Activated CD8-positive, alpha-beta T cell treated with anti-CD3 and anti-CD28 coated beads, Interleukin-2, amount 10 ng/mL, durations not matched to agents 7 days and 5 days (primary cell): Measurements from ENCODE around the gene SCYGR3. TPM values are rescaled to one million over a fixed set of nuclear protein-coding genes. Genes with fewer than 3 reads are reported as not detected.

Source experiments
- ATAC-seq: fragments of 150-1000 bp; cut with Tn5 transposase; one replicate; pipeline ENCODE4 v1.10.0; 2021; ENCODE audit warnings: moderate library complexity
- CTCF ChIA-PET: fragments of 350-600 bp; sonication (Branson Sonifier 250); formaldehyde crosslinking; loops from one replicate; lab custom pipeline; 2021; ENCODE audit warnings: antibody characterized with exemption; lab: Charles Lee
- POLR2A ChIA-PET: fragments of 350-600 bp; sonication (Branson Sonifier 250); formaldehyde crosslinking; loops from one replicate; lab custom pipeline; 2021; ENCODE audit warnings: antibody characterized with exemption; lab: Charles Lee
- DNase-seq: peaks from one replicate; pipeline ENCODE4 v3.0.0-alpha.2; 2020
- H3K27ac Mint-ChIP-seq: one replicate; pipeline ENCODE4 v1.8.0; 2021; ENCODE audit warnings: mild to moderate bottlenecking, mixed read lengths
- H3K27me3 Mint-ChIP-seq: one replicate; pipeline ENCODE4 v1.8.0; 2021; ENCODE audit warnings: low read depth, mixed read lengths
- H3K36me3 Mint-ChIP-seq: one replicate; pipeline ENCODE4 v1.8.0; 2021; ENCODE audit warnings: low read depth, mixed read lengths
- H3K4me1 Mint-ChIP-seq: one replicate; pipeline ENCODE4 v1.8.0; 2021; ENCODE audit warnings: low read depth, mixed read lengths
- H3K4me3 Mint-ChIP-seq: one replicate; pipeline ENCODE4 v1.8.0; 2021; ENCODE audit warnings: mild to moderate bottlenecking, mixed read lengths
- H3K9me3 Mint-ChIP-seq: one replicate; pipeline ENCODE4 v1.8.0; 2022; ENCODE audit warnings: mixed read lengths; ENCODE audit not compliant: insufficient read depth
- total RNA-seq, 2 experiments: library from RNA; stranded (reverse); gene quantifications; one replicate each; pipeline ENCODE4 v1.2.3, GENCODE V29; 2021

SCYGR3 gene
- total RNA-seq, 2 experiments from 2014 or later, result not detected

DNA sequence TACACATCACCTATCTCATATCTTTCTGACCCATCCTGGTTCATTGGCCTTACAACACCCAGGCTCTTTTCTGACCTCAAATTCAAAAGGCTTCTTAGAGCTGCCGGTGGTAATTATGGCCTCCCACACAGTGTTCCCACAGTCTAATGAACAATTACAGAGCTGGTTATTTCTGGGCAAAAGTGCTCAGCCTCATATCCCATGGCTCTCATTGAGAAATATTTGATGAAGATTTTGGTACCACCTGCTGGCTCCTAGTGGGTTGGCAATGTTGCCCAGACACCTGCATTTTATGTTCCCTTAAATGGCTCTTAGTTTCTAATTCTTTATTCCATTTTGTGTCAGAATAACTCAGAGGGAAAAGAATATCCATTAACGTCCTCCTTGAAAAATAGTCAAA, 36.0 kb downstream of the SCYGR3 start:
- H3K27me3 Mint-ChIP-seq, result peaks cover 34% of the 10 kb centered on the region
- no peak overlapping the region for H3K27ac Mint-ChIP-seq
- CTCF ChIA-PET, result interaction anchor here (0.7 to 1.6 kb wide), 3 partner anchors 24 to 173 kb away, joined by 3 to 4 read pairs (median 3); no protein-coding TSS in a partner anchor

DNA sequence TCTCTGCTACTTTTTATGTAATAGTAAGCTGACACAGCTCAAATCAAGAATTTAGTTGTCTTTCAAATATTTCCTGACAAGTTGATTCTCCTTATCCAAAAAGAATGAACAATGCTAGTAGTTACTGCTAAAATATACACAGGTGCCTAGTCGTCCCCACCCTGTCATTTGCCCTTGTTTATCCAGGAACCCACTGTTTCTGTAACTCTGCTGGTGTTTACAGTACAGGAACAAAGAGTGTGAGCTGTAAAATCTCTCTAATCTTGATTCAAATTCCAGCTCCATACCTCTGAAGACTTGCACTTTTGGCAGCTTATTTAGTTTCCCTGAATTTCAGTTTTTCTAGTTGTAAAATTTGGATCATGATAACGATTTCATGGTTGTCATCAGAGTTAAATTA, 37.1 kb downstream of the SCYGR3 start:
- peaks cover 37% of the 10 kb centered on the region for H3K27me3 Mint-ChIP-seq
- H3K4me1 Mint-ChIP-seq, result no peaks in the 10 kb centered on the region
- peaks cover 6% of the 10 kb centered on the region for H3K9me3 Mint-ChIP-seq
- no peak overlapping the region for H3K27ac Mint-ChIP-seq
- DNase-seq (no peak), ATAC-seq (no peak)
- H3K4me3 Mint-ChIP-seq, result no peak overlapping the region
- POLR2A ChIA-PET, result no interaction called here
- CTCF ChIA-PET, result no interaction called here
- no peaks in the 10 kb centered on the region for H3K36me3 Mint-ChIP-seq

More for the DNA sequence above, 36.0 kb downstream of the SCYGR3 start:
- Mint-ChIP-seq H3K9me3 (peaks cover 10% of the 10 kb centered on the region), H3K4me3 (no peak overlapping the region), H3K4me1 (no peaks in the 10 kb centered on the region), H3K36me3 (no peaks in the 10 kb centered on the region)
- no peak for ATAC-seq
- no peak for DNase-seq
- POLR2A ChIA-PET, result no interaction called here

DNA sequence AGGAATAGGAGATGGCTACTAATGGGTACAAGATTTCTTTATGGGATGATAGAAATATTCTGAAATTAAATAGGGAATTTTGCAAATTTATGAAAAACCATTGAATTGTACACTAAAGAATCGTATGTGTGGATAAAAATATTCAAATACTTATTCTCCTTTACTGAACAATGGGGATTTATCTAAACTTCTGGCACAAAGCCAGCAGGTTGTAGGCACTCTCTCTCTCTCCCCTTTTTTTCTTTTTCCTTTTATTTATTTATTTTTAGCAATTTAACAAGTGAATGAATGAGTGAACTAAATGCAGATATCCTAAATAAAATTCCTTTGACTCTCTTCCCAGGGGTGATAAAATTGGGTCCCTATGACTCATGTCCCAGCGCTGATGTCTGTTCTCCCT, 37.8 kb downstream of the SCYGR3 start:
- CTCF ChIA-PET, result no interaction called here

DNA sequence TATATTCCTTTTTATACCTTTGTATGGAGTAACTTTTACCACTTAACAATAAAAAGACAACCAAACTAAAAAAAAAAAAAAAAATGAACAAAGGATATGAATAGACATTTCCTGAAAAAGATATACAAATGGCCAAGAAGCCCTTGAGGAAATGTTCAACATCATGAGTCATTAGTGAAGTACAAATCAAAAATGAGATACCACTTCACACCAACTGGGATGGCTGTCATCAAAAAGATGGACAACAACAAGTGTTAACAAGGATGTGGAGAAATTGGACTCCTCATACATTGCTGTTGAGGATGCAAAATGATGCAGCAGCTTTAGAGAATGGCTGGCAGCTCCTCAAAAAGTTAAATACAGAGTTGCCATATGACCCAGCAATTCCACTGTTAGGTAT, 38.5 kb downstream of the SCYGR3 start:
- ATAC-seq (no peak), DNase-seq (no peak)
- Mint-ChIP-seq H3K4me1 (no peaks in the 10 kb centered on the region), H3K4me3 (no peak overlapping the region), H3K27ac (no peak overlapping the region), H3K27me3 (peaks cover 31% of the 10 kb centered on the region), H3K36me3 (no peaks in the 10 kb centered on the region), H3K9me3 (no peaks in the 10 kb centered on the region)
- POLR2A ChIA-PET, result no interaction called here
- CTCF ChIA-PET, result no interaction called here

More for the DNA sequence above, 37.8 kb downstream of the SCYGR3 start:
- no peaks in the 10 kb centered on the region for H3K4me1 Mint-ChIP-seq
- no peak overlapping the region for H3K27ac Mint-ChIP-seq
- POLR2A ChIA-PET, result no interaction called here
- peaks cover 34% of the 10 kb centered on the region for H3K27me3 Mint-ChIP-seq
- no peaks in the 10 kb centered on the region for H3K9me3 Mint-ChIP-seq
- H3K4me3 Mint-ChIP-seq, result no peak overlapping the region
- no peak for DNase-seq
- no peaks in the 10 kb centered on the region for H3K36me3 Mint-ChIP-seq
- no peak for ATAC-seq

DNA sequence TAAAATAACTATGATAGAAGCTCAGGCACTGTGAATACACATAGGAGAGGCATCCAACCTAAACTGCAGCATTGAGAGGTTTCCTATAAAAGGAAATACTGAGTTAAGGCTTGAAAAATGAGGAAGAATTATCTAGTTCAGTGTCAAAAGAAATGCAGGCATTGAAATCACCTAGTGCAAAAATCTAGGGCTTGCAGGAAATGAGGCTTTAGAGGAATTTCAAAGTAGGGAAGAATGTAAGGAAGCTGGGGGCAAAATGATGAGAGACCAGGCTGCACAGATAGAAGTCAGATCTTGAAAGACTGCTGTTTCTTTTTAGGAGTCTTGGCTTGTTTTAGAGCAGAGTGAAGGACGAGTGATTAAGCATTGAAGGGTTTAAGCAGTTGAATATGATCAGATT, 44.0 kb downstream of the SCYGR3 start:
- no peak overlapping the region for H3K4me3 Mint-ChIP-seq
- no peak overlapping the region for H3K27ac Mint-ChIP-seq
- H3K9me3 Mint-ChIP-seq, result no peaks in the 10 kb centered on the region

DNA sequence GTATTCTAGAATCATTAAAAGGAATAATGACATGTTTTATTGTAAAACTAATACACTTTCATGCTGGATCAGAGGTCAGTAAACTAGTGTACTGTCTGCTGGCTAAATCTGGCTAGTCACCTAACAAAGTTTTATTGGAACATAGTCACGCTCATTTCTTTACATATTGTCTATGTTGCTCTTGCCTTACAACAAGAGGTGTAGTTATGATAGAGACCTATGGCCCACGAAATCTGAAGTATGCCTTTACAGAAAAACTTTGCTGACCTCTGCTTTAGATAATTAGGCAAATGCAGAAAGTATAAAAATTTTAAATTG, 45.8 kb downstream of the SCYGR3 start:
- peaks cover 5% of the 10 kb centered on the region for H3K27me3 Mint-ChIP-seq
- CTCF ChIA-PET, result no interaction called here

More for the DNA sequence above, 44.0 kb downstream of the SCYGR3 start:
- no peaks in the 10 kb centered on the region for H3K36me3 Mint-ChIP-seq
- ATAC-seq (no peak), DNase-seq (no peak)
- CTCF ChIA-PET, result no interaction called here
- peaks cover 5% of the 10 kb centered on the region for H3K27me3 Mint-ChIP-seq
- POLR2A ChIA-PET, result no interaction called here
- H3K4me1 Mint-ChIP-seq, result no peaks in the 10 kb centered on the region

DNA sequence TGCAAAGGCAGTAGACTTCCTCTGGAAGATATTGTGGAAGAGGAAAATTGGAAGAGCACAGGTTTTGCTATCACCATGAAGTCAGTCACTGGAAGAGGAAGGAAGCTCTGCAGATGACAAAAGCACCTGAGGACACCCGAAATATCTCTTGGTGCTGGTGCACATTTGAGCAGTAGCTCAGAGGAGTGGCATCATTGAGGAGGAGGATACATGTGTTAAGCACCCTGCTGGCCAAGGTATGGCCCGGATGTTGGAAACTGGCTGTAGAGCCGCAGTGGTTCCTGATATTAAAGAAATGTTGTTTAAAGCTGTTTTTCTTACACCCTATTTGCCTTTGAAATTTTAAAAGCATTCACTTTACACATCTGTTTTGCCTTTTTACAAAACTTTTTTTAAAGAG, 48.6 kb downstream of the SCYGR3 start:
- Mint-ChIP-seq H3K9me3 (no peaks in the 10 kb centered on the region), H3K27me3 (no peaks in the 10 kb centered on the region), H3K4me1 (no peaks in the 10 kb centered on the region), H3K4me3 (no peak overlapping the region), H3K27ac (no peak overlapping the region), H3K36me3 (no peaks in the 10 kb centered on the region)
- POLR2A ChIA-PET, result no interaction called here
- ATAC-seq, result no peak
- DNase-seq, result no peak
- CTCF ChIA-PET, result interaction anchor here (0.8 to 1.1 kb wide), 3 partner anchors 20 to 65 kb away, joined by 3 read pairs; no protein-coding TSS in a partner anchor

More for the DNA sequence above, 45.8 kb downstream of the SCYGR3 start:
- POLR2A ChIA-PET, result no interaction called here
- Mint-ChIP-seq H3K4me1 (no peaks in the 10 kb centered on the region), H3K27ac (no peak overlapping the region), H3K4me3 (no peak overlapping the region), H3K36me3 (no peaks in the 10 kb centered on the region), H3K9me3 (no peaks in the 10 kb centered on the region)
- DNase-seq (no peak), ATAC-seq (no peak)

DNA sequence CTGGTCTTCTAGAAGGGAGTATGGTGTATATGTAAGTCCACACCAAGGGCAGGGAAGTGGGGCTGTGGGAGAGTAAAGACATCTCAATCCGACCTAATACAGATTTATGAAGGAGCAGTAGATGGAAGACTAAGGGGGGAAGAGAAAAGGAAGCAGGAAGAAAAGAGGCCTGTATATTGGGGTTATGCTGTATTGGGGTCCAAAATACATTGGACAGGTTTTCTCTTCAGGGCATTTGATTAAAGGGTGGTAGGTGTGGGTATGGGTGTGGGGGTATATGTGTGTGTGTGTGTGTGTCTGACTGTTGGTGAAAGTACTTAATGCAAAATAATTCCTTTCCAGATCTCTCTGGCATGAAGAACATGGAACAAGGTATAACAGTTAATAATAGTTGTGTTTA, 49.6 kb downstream of the SCYGR3 start:
- Mint-ChIP-seq H3K9me3 (no peaks in the 10 kb centered on the region), H3K36me3 (peaks cover 4% of the 10 kb centered on the region), H3K4me3 (no peak overlapping the region), H3K27me3 (no peaks in the 10 kb centered on the region), H3K4me1 (no peaks in the 10 kb centered on the region), H3K27ac (no peak overlapping the region)
- DNase-seq (no peak), ATAC-seq (no peak)
- POLR2A ChIA-PET, result no interaction called here
- CTCF ChIA-PET, result no interaction called here

Other genes with a start within 250 kb of the SCYGR3 start
- gene TM4SF20, start 235.5 kb downstream of the SCYGR3 start, total RNA-seq, result not detected
- gene SCYGR1, start 226.9 kb downstream of the SCYGR3 start, total RNA-seq, result not detected
- 10 to 100 TPM; 65.6 to 71.2 TPM for gene AGFG1, start 142.7 kb downstream of the SCYGR3 start, total RNA-seq
- not detected for gene SCYGR2, start 15.9 kb downstream of the SCYGR3 start, total RNA-seq
- gene SCYGR4, start 2.7 kb upstream of the SCYGR3 start, total RNA-seq, result not detected
- gene SCYGR5, start 52.0 kb upstream of the SCYGR3 start, total RNA-seq, result not detected
- gene SLC19A3, start 103.2 kb upstream of the SCYGR3 start, total RNA-seq, result not detected
- not detected for gene SCYGR6, start 109.9 kb upstream of the SCYGR3 start, total RNA-seq
- gene SCYGR7, start 113.5 kb upstream of the SCYGR3 start, total RNA-seq, result not detected
- not detected for gene SCYGR8, start 131.1 kb upstream of the SCYGR3 start, total RNA-seq
- gene CCL20, start 199.0 kb upstream of the SCYGR3 start, total RNA-seq, result not detected